H1 (cell line): ENCODE data around the gene PPARD. TPM values are rescaled to one million over a fixed set of nuclear protein-coding genes. Genes with fewer than 3 reads are reported as not detected.
"Not testable (repeated sequence)": the region's sequence is repeated elsewhere in the genome, so short reads cannot be mapped to it uniquely, and the experiment has no call there.

Source experiments
- CTCF ChIA-PET: fragments of 300-600 bp; sonication (Branson Sonifier 250); formaldehyde crosslinking; loops from one replicate; lab custom pipeline; 2021; ENCODE audit not compliant: partially characterized antibody; lab: Charles Lee
- POLR2A ChIA-PET: fragments of 300-600 bp; sonication (Branson Sonifier 250); formaldehyde crosslinking; loops from one replicate; lab custom pipeline; 2021; ENCODE audit warnings: inconsistent platforms; ENCODE audit not compliant: partially characterized antibody; lab: Charles Lee
- DNase-seq, 2 experiments: peaks; one replicate each; pipeline versions ENCODE4 v3.0.0 to v3.0.0-alpha.2; 2010 to 2022; ENCODE audit warnings: low spot score in 2 of 2, low read depth in 1 of 2, mixed read lengths in 1 of 2
- FAIRE-seq: peaks from 2 replicates; lab custom pipeline; 2011; peaks lifted over from hg19 to GRCh38; lab: Jason Lieb, UNC
- H2AFZ ChIP-seq: 2 replicates; pipeline ENCODE4 v1.8.1; 2012; ENCODE audit warnings: low read length, inconsistent platforms
- H2AK5ac ChIP-seq: 2 replicates; pipeline ENCODE4 v1.6.1; 2013; ENCODE audit warnings: low read depth, low read length
- H2BK120ac ChIP-seq: replicated peaks from 2 replicates; pipeline ENCODE3; 2013; ENCODE audit warnings: low read depth, low read length, inconsistent platforms
- H2BK12ac ChIP-seq: 2 replicates; pipeline ENCODE4 v1.6.1; 2013; ENCODE audit warnings: low read depth, low read length
- H2BK15ac ChIP-seq: 2 replicates; pipeline ENCODE4 v1.6.1; 2013; ENCODE audit warnings: low read length
- H2BK20ac ChIP-seq: 2 replicates; pipeline ENCODE4 v1.6.1; 2013; ENCODE audit warnings: low read length
- H2BK5ac ChIP-seq: 2 replicates; pipeline ENCODE4 v1.6.1; 2013; ENCODE audit warnings: low read depth, low read length
- H3K14ac ChIP-seq: 2 replicates; pipeline ENCODE4 v1.6.1; 2013; ENCODE audit warnings: inconsistent platforms; ENCODE audit not compliant: insufficient read length
- H3K18ac ChIP-seq: 2 replicates; pipeline ENCODE4 v1.6.1; 2013; ENCODE audit warnings: low read length; ENCODE audit errors: extremely low read depth
- H3K23ac ChIP-seq: 2 replicates; pipeline ENCODE4 v1.6.1; 2013; ENCODE audit warnings: inconsistent platforms; ENCODE audit not compliant: insufficient read length
- H3K23me2 ChIP-seq: 2 replicates; pipeline ENCODE4 v1.6.1; 2013; ENCODE audit warnings: low read depth, low read length
- H3K27ac ChIP-seq: 2 replicates; pipeline ENCODE4 v1.6.1; 2011; ENCODE audit warnings: low read depth, low read length, inconsistent platforms
- H3K27me3 ChIP-seq, 4 experiments: replicated peaks in 1 of 4; 1 replicate in 1 of 4; 2 replicates in 3 of 4; pipeline versions ENCODE4 v1.6.1 to v1.8.1; 2011 to 2013; ENCODE audit warnings: low read length in 3 of 4, mild to moderate bottlenecking in 3 of 4, inconsistent platforms in 2 of 4, mixed read lengths in 2 of 4, moderate library complexity in 1 of 4; ENCODE audit not compliant: control insufficient read depth in 3 of 4, insufficient read depth in 3 of 4; ENCODE audit errors: extremely low read depth in 1 of 4
- H3K36me3 ChIP-seq, 4 experiments: 2 replicates each; pipeline versions ENCODE4 v1.6.1 to v1.8.1; 2011 to 2013; ENCODE audit warnings: mild to moderate bottlenecking in 4 of 4, low read length in 3 of 4, moderate library complexity in 2 of 4, control low read depth in 1 of 4, inconsistent platforms in 1 of 4; ENCODE audit not compliant: insufficient read depth in 4 of 4, control insufficient read depth in 2 of 4
- H3K4ac ChIP-seq: replicated peaks from 2 replicates; pipeline ENCODE3; 2013; ENCODE audit warnings: low read length, low read depth, mixed read lengths, inconsistent platforms; ENCODE audit not compliant: insufficient read length
- H3K4me1 ChIP-seq, 4 experiments: replicated peaks in 1 of 4; 1 replicate in 1 of 4; 2 replicates in 3 of 4; pipeline versions ENCODE4 v1.6.1 to v1.8.1; 2011 to 2013; ENCODE audit warnings: low read length in 3 of 4, inconsistent platforms in 2 of 4, mixed read lengths in 1 of 4; ENCODE audit not compliant: insufficient read depth in 4 of 4, control insufficient read depth in 3 of 4
- H3K4me2 ChIP-seq, 2 experiments: 2 replicates each; pipeline versions ENCODE4 v1.6.1 to v1.8.1; 2011 to 2013; ENCODE audit warnings: low read depth in 2 of 2, low read length in 2 of 2, control low read depth in 1 of 2, inconsistent platforms in 1 of 2, mild to moderate bottlenecking in 1 of 2; ENCODE audit not compliant: insufficient read depth in 1 of 2
- H3K4me3 ChIP-seq, 4 experiments: fragments of 200-600, 300-600 bp in 1 of 4; sonication (generic), shearing (Covaris generic), sonication (Bioruptor Twin) in 1 of 4; 2 replicates each; pipeline versions ENCODE4 v1.5.1 to v1.8.1; 2011 to 2016; ENCODE audit warnings: low read length in 4 of 4, low read depth in 3 of 4, control low read depth in 2 of 4, inconsistent platforms in 2 of 4, mild to moderate bottlenecking in 2 of 4, mixed read lengths in 1 of 4, moderate library complexity in 1 of 4; ENCODE audit not compliant: insufficient read depth in 2 of 4; ENCODE audit errors: extremely low read depth in 1 of 4
- H3K56ac ChIP-seq: replicated peaks from 2 replicates; pipeline ENCODE3; 2013; ENCODE audit warnings: low read depth, mild to moderate bottlenecking, mixed read lengths, low read length, inconsistent platforms; ENCODE audit not compliant: insufficient read length
- H3K79me1 ChIP-seq: 2 replicates; pipeline ENCODE4 v1.6.1; 2013; ENCODE audit warnings: low read depth, low read length, control low read depth
- H3K79me2 ChIP-seq, 2 experiments: 2 replicates each; pipeline versions ENCODE4 v1.6.1 to v1.8.1; 2012 to 2013; ENCODE audit warnings: low read length in 2 of 2, mild to moderate bottlenecking in 2 of 2, inconsistent platforms in 1 of 2; ENCODE audit not compliant: insufficient read depth in 2 of 2, control insufficient read depth in 1 of 2
- H3K9ac ChIP-seq, 4 experiments: replicated peaks in 1 of 4; 1 replicate in 1 of 4; 2 replicates in 3 of 4; pipeline versions ENCODE4 v1.6.1 to v1.8.1; 2011 to 2013; ENCODE audit warnings: low read depth in 3 of 4, low read length in 3 of 4, control low read depth in 2 of 4, mild to moderate bottlenecking in 2 of 4, moderate library complexity in 2 of 4, inconsistent platforms in 1 of 4; ENCODE audit errors: extremely low read depth in 1 of 4
- H3K9me3 ChIP-seq, 2 experiments: 2 replicates each; pipeline versions ENCODE4 v1.6.1 to v1.8.1; 2012 to 2013; ENCODE audit warnings: mild to moderate bottlenecking in 2 of 2, moderate library complexity in 2 of 2, control low read depth in 1 of 2, inconsistent platforms in 1 of 2, low read depth in 1 of 2, low read length in 1 of 2, mixed read lengths in 1 of 2; ENCODE audit not compliant: insufficient read depth in 2 of 2
- H4K20me1 ChIP-seq, 2 experiments: replicated peaks in 1 of 2; 2 replicates each; pipeline versions ENCODE3 to v1.8.1; 2011 to 2013; ENCODE audit warnings: inconsistent platforms in 2 of 2, low read length in 2 of 2, mild to moderate bottlenecking in 1 of 2; ENCODE audit not compliant: insufficient read depth in 2 of 2, control insufficient read depth in 1 of 2
- H4K5ac ChIP-seq: 2 replicates; pipeline ENCODE4 v1.6.1; 2013; ENCODE audit warnings: low read length, low read depth, mixed read lengths, inconsistent platforms; ENCODE audit not compliant: insufficient read length
- H4K8ac ChIP-seq: 2 replicates; pipeline ENCODE4 v1.8.0; 2013; ENCODE audit warnings: mild to moderate bottlenecking, moderate library complexity, low read length, inconsistent platforms; ENCODE audit not compliant: insufficient read depth; ENCODE audit errors: extremely low read depth
- H4K91ac ChIP-seq: replicated peaks from 2 replicates; pipeline ENCODE3; 2013; ENCODE audit warnings: low read length, mixed read lengths, inconsistent platforms; ENCODE audit not compliant: insufficient read length
- CTCF ChIP-seq, 3 experiments: IDR thresholded peaks; 1 replicate in 2 of 3; 2 replicates in 1 of 3; pipeline versions ENCODE4 v1.5.1 to v1.6.1; 2011; ENCODE audit warnings: low read length in 3 of 3, mild to moderate bottlenecking in 3 of 3, inconsistent platforms in 2 of 3, low read depth in 1 of 3, moderate library complexity in 1 of 3; ENCODE audit not compliant: insufficient read depth in 1 of 3; ENCODE audit errors: control extremely low read depth in 1 of 3
- RAD21 ChIP-seq, 2 experiments: IDR thresholded peaks in 1 of 2; conservative IDR thresholded peaks in 1 of 2; 2 replicates each; pipeline ENCODE4 v1.6.1; 2011; ENCODE audit warnings: low read depth in 2 of 2, low read length in 2 of 2, improper control_type of control experiment in 1 of 2, inconsistent platforms in 1 of 2, mild to moderate bottlenecking in 1 of 2, moderate library complexity in 1 of 2
- WGBS, 2 experiments: shearing (Covaris generic) in 1 of 2; methylation state at CpG; one replicate each; pipeline versions ENCODE4 v1.1.6 to v1.1.7; 2013 to 2015; ENCODE audit warnings: low lambda C conversion rate in 2 of 2, mixed read lengths in 2 of 2, inconsistent platforms in 1 of 2, low coverage in 1 of 2, missing lambda C conversion rate in 1 of 2; ENCODE audit not compliant: insufficient replicate concordance in 2 of 2, insufficient coverage in 1 of 2, insufficient read length in 1 of 2; ENCODE audit errors: extremely low coverage in 1 of 2, missing lambda C conversion rate in 1 of 2; 5-methylcytosine and 5-hydroxymethylcytosine counted together
- polyA plus RNA-seq, 7 experiments: library from polyadenylated mRNA; depleted of rRNA in 3 of 7; stranded (reverse) in 5 of 7; unstranded in 2 of 7; fragments of >200 nt in 5 of 7; fragments of 200-250 nt in 2 of 7; gene quantifications; 1 replicate in 5 of 7; 2 replicates in 1 of 7; 4 replicates in 1 of 7; pipeline versions ENCODE4 v1.2.1 to v1.2.3, GENCODE V29; 2011 to 2013; ENCODE audit warnings: missing spikeins in 2 of 7, mixed read lengths in 2 of 7
- total RNA-seq: library from RNA; stranded (reverse); fragmentation: NEBNext Ultra II Directional; extraction: Animal tissue kit (Norgen Biotek cat#: 25700); gene quantifications from 2 replicates; pipeline ENCODE4 v1.2.1, GENCODE V29; 2021

Gene PPARD
- total and polyA plus RNA-seq, 2 of the 8 experiments (the other 6 are each of a cell fraction or from before 2014, with no cell fraction given): 14.6 to 14.9 TPM

DNA sequence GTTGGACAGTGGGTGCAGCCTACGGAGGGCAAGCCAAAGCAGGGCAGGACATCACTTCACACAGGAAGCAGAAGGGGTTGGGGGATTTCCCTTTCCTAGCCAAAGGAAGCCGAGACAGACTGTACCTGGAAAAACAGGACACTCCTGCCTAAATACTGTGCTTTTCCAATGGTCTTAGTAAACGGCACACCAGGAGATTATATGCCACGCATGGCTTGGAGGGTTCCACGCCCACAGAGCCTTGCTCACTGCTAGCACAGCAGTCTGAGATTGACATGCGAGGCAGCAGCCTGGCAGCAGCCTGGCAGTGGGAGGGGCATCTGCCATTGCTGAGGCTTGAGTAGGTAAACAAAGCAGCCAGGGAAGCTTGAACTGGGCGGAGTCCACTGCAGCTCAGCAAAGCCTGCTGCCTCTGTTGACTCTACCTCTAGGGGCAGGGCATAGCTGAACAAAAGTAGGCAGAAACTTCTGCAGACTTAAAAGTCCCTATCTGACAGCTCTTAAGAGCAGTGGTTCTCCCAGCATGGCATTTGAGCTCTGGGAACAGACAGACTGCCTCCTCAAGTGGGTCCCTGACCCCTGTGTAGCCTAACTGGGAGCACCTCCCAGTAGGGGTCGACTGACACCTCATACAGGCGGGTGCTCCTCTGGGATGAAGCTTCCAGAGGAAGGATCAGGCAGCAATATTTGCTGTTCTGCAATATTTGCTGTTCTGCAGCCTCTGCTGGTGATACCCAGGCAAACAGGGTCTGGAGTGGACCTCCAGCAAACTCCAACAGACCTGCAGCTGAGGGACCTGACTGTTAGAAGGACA lies 10.1 kb upstream of the PPARD start:
- H3K79me1 ChIP-seq, H3K27ac ChIP-seq, H3K36me3 ChIP-seq, H3K79me2 ChIP-seq, H3K4me2 ChIP-seq, H4K20me1 ChIP-seq, H3K23ac ChIP-seq, H3K4me1 ChIP-seq, H3K14ac ChIP-seq, H2BK15ac ChIP-seq, FAIRE-seq, H2AFZ ChIP-seq, H3K18ac ChIP-seq, H3K4me3 ChIP-seq, H2BK20ac ChIP-seq, H4K8ac ChIP-seq, H3K23me2 ChIP-seq, H2AK5ac ChIP-seq, H3K27me3 ChIP-seq, H4K91ac ChIP-seq, H2BK120ac ChIP-seq, H3K4ac ChIP-seq, H3K9me3 ChIP-seq, H3K56ac ChIP-seq, H2BK12ac ChIP-seq, DNase-seq, H2BK5ac ChIP-seq, H3K9ac ChIP-seq, H4K5ac ChIP-seq: not testable (repeated sequence)
- TF ChIP-seq CTCF (IDR thresholded peaks at IDR 0.05; ENCODE audit: control extremely low read depth in 1 of 3, insufficient read depth in 1 of 3, low read depth in 1 of 3, low read length in 3 of 3) (peak in 2 of 3 experiments; percentile 2 to 33; a peak in 2 of 4 replicates), RAD21 (IDR thresholded peaks at IDR 0.05 in 1 of 2, conservative IDR thresholded peaks at IDR 0.05 in 1 of 2; ENCODE audit: low read depth in 2 of 2, low read length in 2 of 2) (peak; percentile 16 to 19; a peak in 2 of 4 replicates)
- ChIA-PET POLR2A (interaction anchor here (0.9 to 1.1 kb wide), 2 partner anchors 31 to 119 kb away, joined by 3 to 4 read pairs; partner anchors contain the start of gene FANCE), CTCF (interaction anchor here (0.6 to 21.2 kb wide), 12 partner anchors 9 to 122 kb away, joined by 3 to 358 read pairs (median 4); partner anchors contain the start of genes DEF6 and PPARD)
- 83% methylated on average over 9 of the region's 9 CpGs; no CpG with 5 or more reads in 1 of the 2 experiments for WGBS, 2 experiments
